Muscle of arm (tissue), 12 donors: Measurements from ENCODE around the gene CXCL12. TPM values are rescaled to one million over a fixed set of nuclear protein-coding genes. Genes with fewer than 3 reads are reported as not detected.

Experiments used
- DNase-seq: peaks from one replicate; pipeline ENCODE4 v3.0.0-alpha.2; 2013
- polyA plus RNA-seq, 12 donors: library from polyadenylated mRNA; unstranded; fragments of 120-200 nt; gene quantifications; one replicate each; pipeline ENCODE4 v1.2.1, GENCODE V29; 2013; ENCODE audit not compliant: insufficient read length in 12 of 12

CXCL12 gene
- polyA plus RNA-seq, 12 donors = 214 to 387 (median 248) TPM; not detected in 1

DNA sequence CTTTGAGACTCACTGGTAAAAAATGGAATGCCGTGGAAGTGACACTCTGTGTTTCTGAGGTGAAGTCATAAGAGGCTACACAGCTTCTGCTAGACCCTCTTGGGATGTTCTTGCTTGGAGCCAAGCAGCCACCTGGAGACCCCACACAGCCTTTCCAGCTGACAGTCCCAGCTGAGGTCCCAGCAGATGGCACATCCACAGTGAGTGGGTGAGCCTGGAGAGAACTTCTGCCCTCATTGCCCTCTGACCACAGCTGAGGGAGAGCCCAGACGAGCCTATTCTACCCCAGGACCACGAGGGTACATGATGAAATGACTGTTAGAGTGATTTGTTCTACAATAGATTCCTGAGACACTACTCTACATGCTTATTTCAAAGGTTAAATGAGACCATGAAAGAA is 44.3 kb downstream of the CXCL12 start:
- DNase-seq = no peak

DNA sequence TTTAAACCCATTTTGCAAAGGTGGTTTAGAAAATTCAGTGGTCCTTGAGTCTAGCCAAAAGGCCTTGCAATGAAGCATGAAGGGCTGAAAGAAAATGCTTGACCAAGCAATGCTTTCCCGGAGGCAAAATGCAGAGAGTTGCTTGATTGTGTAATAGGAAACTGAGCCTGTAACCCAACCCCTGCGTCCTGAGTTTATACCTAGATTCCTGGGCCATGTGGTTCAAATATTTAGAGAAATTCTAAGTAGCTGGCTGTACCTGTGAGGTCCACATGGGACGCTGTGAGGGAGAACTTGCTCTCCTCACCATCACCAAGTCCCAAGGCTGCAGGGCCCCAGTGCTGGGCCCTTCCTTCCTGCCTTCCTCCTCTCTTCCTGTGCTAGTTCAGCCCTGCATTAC is 45.7 kb downstream of the CXCL12 start:
- no peak for DNase-seq

DNA sequence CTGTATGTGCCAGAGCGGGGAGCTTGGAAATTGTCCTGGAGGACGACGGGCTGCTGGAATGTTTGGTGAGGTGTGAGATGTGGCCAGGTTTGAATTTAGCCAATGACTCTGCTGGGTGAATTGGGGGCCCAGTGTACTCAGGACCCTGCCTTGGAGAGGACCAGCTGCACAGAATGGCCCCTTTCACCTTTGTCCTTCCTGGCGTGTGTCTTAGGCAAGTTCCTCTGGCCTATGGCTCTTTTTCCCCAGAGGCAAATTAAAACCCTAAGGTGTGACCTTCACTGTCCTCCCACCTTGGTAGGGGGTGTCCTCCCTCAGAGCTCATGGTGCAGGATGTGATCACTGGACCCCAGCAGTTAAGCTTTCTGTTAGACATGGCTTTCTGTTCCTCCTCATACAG is 47.8 kb downstream of the CXCL12 start:
- no peak for DNase-seq

DNA sequence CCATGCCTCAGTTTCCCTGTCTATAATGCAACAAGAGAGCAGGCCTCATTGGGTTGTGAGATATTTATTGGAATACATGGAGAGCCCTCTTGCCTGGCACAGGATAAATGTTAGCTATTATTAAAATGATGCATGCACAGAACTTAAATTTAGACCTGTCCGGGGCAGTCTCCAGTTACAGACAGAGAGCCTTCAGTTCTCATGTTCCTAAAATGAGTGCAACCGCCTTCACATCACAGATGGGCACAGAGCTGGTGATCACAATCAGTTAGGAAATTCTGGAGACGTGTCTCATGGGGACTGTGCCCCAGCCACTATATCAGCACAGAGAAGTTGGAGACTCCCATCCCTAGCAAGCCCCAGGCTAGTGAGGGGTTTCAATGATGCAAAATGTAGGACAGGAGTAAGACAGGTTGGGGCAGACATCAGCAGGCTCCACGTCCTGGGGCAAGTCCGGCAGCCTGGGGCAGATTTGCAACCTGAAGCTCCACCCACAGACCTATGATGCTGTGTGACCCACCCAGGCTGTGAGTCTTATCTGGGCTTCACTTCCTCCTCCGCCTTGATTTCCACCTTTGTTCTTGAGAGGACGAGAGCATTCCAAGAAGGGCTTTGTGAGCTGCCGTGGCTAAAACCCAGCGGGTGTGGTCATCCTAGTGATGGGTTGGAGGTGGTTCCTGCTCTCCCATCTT is 49.4 kb downstream of the CXCL12 start:
- DNase-seq = no peak

DNA sequence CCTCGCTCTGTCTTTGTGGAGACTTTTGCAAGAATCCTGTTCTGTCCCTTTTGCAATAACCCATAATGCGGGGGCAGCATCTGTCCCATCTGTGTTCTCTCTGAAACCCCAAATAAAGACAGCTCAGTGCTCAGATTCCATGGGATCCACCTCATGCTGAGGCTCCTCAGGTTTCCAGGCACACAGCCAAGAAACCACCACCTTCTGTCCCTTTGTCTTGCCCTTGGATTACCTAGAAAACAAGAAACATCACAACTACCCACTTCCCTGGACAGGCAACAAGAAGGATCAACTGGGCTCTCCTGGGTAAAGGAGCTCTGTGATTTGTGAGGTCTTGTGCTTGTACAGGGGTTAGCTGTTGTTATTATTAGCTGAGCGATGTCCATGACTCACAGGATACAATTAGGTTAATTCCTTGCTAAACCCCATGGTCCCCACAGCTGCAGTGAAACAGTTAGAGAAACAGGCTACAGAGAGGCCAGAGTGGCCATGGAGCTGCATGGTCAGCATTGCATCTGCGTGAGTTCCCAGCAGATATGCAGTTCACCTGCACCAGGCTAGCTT is 50.2 kb downstream of the CXCL12 start:
- DNase-seq = no peak

DNA sequence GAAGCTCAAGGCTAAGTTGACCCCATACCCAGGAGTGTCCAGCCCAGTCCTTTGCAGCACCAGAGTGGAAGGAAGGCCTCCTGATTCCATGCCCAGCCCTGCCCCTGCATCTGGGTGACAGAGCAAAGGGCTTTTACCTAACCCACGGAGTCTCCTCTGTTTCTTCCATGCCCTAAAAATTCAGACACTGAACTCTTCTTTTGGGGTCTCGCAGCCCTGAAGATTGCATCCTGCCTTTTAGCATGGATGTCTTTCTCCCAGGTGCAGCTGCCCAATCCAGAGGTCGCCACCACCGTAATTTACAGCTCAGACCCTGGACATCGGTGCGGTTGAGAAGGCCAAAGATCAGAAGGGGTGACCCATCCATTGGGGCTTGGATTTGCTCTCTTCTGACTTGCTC is 50.8 kb downstream of the CXCL12 start:
- DNase-seq = no peak

DNA sequence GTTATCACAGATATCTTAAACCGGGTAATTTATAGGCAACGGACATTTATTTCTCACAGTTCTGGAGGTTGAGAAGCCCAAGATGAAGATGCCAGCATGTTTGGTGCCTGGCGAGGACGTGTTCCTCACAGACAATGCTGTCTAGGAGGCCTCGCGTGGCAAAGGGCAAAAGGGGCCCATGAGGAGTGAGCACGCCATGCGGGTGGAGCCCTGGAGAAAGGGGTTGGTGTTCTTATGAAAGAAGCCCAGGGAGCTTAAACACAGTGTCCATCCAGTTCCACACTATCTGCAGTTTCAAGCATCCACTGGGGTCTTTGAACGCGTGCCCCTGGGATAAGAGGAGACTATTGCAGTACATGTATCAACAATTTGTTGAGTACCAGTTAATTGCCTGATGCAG is 51.4 kb downstream of the CXCL12 start:
- DNase-seq = no peak

DNA sequence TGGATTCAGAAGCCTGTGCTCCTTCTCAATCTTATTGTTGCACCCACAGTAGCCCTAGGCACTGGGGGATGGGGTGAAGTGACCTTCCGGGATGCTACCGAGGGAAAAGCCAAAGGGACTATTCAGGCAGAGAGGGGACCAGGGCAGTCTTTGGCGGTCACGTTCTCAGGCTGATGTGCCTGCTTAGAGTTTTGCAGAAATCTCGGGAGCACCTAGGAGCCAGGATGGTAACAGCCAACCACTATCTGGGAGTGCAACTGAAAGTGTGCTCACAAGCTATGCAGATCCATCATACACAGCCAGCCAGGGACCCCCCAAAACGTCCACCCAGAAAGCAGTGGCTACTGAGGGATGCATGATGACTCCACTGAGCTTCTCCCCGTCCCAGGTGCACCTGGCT is 52.4 kb downstream of the CXCL12 start:
- DNase-seq = no peak

DNA sequence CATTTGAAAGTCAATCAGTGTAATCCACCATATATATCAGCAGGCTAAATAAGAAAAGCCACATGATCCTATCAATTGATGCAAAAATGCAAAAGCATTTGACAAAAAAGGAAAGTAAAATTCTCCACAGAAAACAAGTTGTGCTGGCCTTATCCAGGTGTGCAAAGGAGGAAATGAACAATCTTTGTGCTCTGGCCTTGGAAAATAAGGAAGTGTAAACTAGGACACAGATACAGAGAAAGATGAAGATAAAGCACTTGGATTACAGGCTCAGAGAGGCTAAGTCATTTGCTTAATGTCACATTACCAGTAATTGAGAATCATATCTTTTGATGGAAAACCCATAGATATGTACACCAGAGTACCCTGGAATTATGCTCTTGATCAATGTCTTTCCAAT is 54.5 kb downstream of the CXCL12 start:
- DNase-seq = no peak

DNA sequence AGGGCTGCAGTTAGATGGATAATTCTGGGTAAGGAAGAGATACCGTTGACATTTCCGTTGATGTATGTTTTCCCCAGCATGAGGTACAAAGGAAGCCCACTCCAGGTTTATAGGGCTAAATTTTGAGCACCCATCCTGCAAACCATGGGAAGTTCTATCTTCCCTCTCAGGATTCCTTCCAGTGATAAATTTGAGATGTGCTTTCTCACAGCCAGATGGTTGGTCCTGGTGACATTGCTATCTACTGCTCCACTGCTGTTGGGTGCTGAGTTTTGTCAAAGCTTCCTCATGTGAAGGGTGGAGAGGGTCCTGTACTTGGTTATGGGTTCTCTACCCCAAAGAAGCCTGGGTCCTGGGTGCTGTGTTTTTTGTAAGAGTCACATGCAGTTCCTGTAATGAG is 57.4 kb downstream of the CXCL12 start:
- no peak for DNase-seq
